HL-60 (cell line): Measurements from ENCODE around the gene SMOC2.

ENCODE experiments used
- DNase-seq, 2 experiments: peaks; one replicate each; pipeline ENCODE4 v3.0.0-alpha.2; 2010 to 2020; ENCODE audit warnings: low read depth in 1 of 2, low spot score in 1 of 2
- H3K27ac ChIP-seq: fragments of 250-450 bp; sonication (Bioruptor Pico); replicated peaks from 2 replicates; pipeline ENCODE4 v1.5.1; 2020; ENCODE audit warnings: mild to moderate bottlenecking, moderate library complexity
- H3K27me3 ChIP-seq: fragments of 250-450 bp; sonication (Bioruptor Pico); 2 replicates; pipeline ENCODE4 v1.5.1; 2021; ENCODE audit warnings: mild to moderate bottlenecking, moderate library complexity; ENCODE audit not compliant: insufficient read depth, poor library complexity, severe bottlenecking
- H3K4me3 ChIP-seq: replicated peaks from 2 replicates; pipeline ENCODE4 v1.5.1; 2011; ENCODE audit warnings: mild to moderate bottlenecking, control low read depth, low read length; ENCODE audit not compliant: insufficient read depth
- GABPA ChIP-seq: IDR thresholded peaks from 2 replicates; pipeline ENCODE4 v1.6.1; 2012; ENCODE audit warnings: low read depth
- POLR2AphosphoS5 ChIP-seq: IDR thresholded peaks from 2 replicates; pipeline ENCODE4 v1.6.1; 2012; ENCODE audit warnings: low read depth
- SPI1 ChIP-seq: IDR thresholded peaks from 2 replicates; pipeline ENCODE4 v1.6.1; 2012; ENCODE audit warnings: low read depth, mild to moderate bottlenecking, borderline replicate concordance
- TF ChIP-seq, protein P1 (sequence below): IDR thresholded peaks from one replicate; pipeline ENCODE4 v1.5.1; 2011; ENCODE audit warnings: low read length, control low read depth, inconsistent platforms; ENCODE audit not compliant: insufficient read depth
- TF ChIP-seq, protein P2 (sequence below): IDR thresholded peaks from 2 replicates; pipeline ENCODE4 v1.6.1; 2012; ENCODE audit warnings: low read depth; ENCODE audit not compliant: insufficient replicate concordance

The SMOC2 gene

DNA sequence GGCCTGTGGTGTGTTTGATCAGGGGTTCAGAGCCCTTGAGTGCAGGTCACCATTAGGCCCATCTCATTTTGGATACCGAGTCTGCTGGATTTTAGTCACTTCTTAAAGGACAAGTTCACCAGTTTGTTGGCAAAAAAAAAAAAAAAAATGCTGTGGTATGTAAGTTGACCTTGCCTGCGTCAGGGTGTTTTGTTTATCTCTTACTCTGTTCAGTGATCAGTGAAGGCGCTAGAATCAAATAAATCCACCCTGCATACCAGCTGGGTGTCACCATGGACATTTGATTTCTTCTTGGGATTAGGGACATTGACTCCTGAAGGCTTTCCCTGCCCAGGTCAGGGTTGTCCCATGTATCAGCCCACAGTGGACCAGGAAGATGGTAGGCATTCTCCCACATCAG lies 6.7 kb downstream of the SMOC2 start:
- TF ChIP-seq POLR2AphosphoS5, result no peak
- TF ChIP-seq, protein P1, sequence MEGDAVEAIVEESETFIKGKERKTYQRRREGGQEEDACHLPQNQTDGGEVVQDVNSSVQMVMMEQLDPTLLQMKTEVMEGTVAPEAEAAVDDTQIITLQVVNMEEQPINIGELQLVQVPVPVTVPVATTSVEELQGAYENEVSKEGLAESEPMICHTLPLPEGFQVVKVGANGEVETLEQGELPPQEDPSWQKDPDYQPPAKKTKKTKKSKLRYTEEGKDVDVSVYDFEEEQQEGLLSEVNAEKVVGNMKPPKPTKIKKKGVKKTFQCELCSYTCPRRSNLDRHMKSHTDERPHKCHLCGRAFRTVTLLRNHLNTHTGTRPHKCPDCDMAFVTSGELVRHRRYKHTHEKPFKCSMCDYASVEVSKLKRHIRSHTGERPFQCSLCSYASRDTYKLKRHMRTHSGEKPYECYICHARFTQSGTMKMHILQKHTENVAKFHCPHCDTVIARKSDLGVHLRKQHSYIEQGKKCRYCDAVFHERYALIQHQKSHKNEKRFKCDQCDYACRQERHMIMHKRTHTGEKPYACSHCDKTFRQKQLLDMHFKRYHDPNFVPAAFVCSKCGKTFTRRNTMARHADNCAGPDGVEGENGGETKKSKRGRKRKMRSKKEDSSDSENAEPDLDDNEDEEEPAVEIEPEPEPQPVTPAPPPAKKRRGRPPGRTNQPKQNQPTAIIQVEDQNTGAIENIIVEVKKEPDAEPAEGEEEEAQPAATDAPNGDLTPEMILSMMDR, result no peak
- TF ChIP-seq, protein P2, sequence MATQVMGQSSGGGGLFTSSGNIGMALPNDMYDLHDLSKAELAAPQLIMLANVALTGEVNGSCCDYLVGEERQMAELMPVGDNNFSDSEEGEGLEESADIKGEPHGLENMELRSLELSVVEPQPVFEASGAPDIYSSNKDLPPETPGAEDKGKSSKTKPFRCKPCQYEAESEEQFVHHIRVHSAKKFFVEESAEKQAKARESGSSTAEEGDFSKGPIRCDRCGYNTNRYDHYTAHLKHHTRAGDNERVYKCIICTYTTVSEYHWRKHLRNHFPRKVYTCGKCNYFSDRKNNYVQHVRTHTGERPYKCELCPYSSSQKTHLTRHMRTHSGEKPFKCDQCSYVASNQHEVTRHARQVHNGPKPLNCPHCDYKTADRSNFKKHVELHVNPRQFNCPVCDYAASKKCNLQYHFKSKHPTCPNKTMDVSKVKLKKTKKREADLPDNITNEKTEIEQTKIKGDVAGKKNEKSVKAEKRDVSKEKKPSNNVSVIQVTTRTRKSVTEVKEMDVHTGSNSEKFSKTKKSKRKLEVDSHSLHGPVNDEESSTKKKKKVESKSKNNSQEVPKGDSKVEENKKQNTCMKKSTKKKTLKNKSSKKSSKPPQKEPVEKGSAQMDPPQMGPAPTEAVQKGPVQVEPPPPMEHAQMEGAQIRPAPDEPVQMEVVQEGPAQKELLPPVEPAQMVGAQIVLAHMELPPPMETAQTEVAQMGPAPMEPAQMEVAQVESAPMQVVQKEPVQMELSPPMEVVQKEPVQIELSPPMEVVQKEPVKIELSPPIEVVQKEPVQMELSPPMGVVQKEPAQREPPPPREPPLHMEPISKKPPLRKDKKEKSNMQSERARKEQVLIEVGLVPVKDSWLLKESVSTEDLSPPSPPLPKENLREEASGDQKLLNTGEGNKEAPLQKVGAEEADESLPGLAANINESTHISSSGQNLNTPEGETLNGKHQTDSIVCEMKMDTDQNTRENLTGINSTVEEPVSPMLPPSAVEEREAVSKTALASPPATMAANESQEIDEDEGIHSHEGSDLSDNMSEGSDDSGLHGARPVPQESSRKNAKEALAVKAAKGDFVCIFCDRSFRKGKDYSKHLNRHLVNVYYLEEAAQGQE, result no peak
- TF ChIP-seq GABPA, result no peak
- no peak for TF ChIP-seq SPI1
- no peak overlapping the region for H3K27ac ChIP-seq
- H3K27me3 ChIP-seq, result peaks cover 5% of the 10 kb centered on the region
- H3K4me3 ChIP-seq, result no peak overlapping the region
- no peak for DNase-seq

DNA sequence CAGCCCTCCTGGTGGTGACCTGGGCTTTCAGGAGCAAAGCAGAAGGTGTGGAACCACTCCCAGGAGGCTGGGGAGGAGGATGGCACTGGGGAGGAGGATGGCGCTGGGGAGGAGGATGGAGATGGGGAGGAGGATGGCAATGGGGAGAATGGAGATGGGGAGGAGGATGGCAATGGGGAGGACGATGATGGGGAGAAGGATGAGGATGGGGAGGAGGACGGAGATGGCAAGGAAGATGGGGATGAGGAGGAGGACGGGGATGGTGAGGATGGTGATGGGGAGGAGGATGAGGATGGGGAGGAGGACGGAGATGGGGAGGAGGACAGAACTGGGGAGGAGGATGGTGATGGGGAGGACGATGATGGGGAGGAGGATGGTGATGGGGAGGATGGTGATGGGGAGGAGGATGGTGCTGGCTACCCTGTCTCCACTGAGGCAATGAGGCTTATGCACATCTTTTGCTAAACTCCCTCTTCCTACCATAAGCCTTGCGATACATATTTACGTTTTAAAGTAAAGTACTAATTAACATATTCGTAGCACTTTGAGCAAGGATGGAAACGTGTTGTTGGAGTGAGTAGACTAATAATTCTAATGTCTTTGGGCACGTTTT lies 7.4 kb downstream of the SMOC2 start:
- DNase-seq, result no peak
- Histone ChIP-seq H3K4me3 (no peak overlapping the region), H3K27ac (no peak overlapping the region), H3K27me3 (peaks cover 4% of the 10 kb centered on the region)
- TF ChIP-seq POLR2AphosphoS5 (no peak), GABPA (no peak), SPI1 (no peak)
- TF ChIP-seq, protein P1, result no peak
- TF ChIP-seq, protein P2, result no peak

DNA sequence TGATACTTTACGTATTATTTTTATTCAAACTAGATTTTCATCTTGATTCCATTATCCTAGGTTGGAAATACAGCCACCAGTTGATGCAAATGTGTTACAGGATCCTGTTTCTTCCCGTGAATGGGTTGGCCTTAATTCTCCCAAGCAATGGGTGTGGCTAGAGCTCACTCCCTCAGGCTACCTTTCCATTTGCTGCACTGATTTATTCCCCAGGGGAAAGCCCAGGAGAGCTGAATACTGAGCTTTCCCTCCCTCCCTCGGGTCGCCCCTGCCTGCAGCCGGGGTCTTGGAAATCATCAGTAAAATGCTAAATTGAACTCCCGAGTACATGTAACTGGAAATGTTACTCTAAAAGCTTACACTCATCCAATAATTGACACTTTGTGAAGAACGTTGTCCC lies 9.9 kb downstream of the SMOC2 start:
- no peak for DNase-seq
- Histone ChIP-seq H3K27ac (no peak overlapping the region), H3K27me3 (no peaks in the 10 kb centered on the region), H3K4me3 (no peak overlapping the region)
- no peak for TF ChIP-seq SPI1
- TF ChIP-seq, protein P1, result no peak
- TF ChIP-seq, protein P2, result no peak
- no peak for TF ChIP-seq GABPA
